ENCODE measurements around the gene DCPS.
"Not testable (repeated sequence)": the region's sequence is repeated elsewhere in the genome, so short reads cannot be mapped to it uniquely, and the experiment has no call there.

DCPS gene

DNA sequence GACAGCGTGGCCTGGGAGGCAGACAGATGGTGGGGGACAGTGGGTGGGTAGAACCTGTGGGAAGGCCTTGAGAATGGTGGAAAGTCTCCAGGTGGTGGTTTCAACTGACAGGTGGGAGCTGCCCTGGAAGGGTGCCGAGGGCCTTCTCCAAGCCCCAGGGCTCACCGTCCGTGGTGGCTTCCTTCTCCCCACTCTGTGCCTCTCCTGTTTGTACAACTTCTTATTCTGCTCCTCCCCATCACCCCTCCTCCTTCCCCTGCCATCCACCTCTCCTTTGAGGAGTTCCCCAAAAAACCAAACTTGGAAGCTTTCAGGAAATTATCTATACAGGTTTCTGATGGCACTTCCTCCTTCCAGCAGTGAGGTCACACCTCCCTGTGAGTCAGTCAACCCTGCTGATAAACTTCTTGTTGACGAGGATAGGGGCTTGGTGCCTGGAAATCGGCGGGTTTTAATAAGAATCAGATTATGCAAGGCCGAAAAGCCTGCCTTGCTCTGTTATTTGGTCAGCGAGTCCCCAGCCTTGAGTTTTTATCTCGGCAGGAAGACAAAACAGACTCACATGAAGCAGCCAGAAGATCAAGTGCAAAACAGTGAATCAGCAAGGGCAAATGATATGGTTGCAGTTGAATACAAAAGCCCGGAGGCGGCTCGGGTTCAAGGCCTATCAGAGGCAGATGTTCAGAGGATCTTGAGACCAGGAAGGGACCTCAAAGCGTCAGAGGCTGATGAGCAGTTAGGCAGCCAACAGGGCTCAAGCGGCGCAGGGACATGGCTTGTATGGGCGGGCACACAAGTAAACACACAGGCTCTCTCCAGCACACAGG is 42.1 kb downstream of the DCPS start:
- no peak for DNase-seq

DNA sequence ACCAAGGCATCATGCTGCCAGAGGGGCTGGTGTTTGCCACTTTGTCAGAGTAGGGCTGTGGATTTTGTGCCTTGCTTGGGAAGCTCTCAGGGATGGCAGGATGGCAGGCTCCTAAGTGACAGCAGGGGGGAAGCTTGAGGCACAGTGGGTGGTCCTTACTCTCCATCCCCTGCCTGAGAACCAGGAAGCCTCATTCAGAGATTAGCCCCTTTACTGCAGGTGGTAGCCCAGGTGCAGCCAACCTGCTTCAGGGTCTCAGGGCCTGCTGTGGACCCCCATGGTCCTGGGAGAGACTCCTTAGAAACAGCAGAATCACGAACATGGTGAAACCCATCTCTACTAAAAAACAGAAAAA is 42.7 kb downstream of the DCPS start:
- no peak for DNase-seq

DNA sequence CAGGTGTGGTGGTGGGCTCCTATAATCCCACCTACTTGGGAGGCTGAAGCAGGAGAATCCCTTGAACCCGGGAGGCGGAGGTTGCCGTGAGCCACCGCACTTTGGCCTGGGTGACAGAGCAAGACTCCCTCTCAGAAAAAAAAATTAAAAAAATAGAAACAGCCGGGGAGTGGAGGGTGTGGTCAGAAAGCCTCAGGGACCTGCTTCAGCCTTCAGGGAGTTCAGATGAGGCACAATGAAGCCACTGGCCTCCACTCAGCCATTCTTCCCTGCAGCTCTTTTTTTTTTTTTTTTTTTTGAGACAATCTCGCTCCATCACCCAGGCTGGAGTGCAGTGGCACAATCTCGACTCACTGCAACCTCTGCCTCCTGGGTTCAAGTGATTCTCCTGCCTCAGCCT is 43.1 kb downstream of the DCPS start:
- DNase-seq = not testable (repeated sequence)

DNA sequence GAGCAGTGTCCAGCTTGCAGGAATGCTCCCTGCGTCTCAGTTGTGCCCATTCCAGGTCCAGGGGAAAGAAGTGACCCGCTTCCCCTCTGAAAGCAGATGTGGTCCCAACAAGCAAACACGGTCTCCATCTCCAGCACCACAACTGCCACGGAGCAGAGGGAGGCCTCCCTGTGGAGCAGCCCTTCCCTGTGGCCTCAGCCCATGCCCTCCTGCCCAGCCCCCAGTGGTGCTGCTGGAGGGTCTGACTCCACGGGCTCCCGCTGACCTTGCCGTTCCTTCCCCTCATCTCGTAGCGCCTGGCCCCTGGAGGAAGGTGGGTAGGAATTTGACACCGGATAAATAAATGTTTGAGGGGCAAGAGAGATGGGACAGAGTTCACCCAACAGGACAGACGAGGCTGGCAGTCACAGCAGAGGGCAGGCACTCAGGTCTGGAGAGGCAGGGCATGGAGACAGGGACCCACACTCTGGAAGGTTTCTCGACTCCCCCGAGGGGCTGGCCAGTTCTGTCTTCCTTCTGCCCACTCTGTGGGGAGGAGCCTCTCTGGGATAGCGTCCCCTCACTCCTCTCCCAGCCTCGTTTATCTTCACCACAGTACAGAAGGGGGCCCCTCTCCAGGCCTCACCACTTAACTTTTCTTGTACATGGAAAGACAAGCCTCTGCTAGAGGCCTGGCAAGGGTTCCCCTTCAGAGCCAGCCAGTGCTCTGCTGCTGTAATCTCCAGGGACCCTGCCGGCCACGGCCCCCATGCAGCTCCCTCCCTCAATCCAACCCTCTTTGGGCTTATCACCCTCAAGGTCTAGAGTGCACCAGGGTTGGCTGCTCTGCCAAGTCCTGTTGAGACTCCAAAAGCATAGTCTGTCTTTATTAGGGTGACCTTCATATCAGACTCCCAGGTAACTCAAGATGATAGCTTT is 44.1 kb downstream of the DCPS start:
- no peak for DNase-seq

DNA sequence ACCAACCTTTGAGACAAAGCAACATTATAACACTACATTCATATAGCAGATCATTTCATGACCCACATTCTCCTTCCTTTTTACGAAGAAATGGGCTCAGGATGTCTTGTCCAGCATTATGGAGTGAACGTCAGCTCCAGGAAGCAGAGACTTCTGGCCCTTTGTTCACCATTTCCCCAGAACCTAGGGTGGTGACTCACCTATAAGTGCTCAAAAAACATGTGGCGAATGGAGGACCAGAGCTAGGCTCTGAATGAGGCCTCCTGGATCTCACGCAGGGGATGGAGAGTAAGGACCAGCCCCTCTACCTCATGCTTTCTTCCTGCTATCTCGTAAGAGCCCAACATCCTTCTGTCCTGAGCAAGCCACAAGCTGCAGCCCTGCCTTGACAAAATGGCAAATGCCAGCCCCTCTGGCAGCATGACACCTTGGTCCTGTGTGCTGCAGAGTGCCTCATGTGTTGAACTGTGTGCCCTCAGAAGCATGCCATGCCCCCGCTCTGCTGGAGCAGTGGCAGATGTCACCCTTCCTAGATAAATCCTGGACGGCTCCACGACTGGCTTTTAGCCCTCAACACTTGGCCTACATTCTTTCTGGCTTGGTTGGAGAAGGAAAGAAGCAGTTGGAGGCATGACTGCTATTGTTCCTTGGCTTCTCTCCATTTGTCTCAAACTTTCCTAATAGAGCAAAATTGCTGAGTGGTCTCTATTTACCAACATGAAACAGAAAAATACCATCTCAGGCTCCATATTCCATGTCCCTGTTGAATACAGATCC is 45.1 kb downstream of the DCPS start:
- no peak for DNase-seq

DNA sequence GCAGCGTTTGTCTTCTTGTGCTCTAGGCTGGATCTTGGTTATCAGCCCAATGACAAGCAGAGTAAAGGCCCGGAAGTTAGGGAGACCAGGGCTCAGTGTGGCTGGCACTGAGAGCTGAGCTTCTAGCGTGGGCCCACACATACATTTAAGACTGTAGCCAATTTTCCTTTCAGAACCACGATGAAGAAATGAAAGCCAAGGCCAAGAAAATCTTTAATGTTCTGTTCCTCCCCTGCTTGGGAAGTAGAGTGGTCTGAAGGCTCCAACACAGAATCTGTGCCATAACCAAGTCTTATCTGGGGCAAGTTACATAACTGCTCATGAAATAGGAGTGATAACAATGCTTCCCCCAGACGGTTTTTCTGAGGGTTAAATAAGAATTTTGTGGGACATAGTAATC is 47.0 kb downstream of the DCPS start:
- no peak for DNase-seq

DNA sequence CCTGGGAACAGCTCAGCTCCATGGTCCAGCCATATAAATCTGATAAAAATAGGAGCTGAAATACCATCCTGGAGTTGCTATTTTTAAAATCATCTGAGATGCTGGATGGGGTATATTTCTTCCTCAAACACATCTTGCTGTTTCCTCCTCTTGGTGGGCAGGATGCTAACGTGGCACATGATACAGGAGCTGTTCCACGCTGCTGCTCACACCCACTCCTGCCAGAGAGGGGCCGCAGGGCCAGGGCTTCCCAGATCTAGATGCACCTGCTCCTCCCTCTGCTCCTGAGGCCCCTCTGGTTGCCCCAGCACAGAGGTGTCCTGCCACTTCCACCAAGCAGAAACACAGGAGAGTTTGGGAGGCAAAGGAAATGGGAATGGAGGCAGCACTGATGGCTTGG is 48.3 kb downstream of the DCPS start:
- DNase-seq = no peak

DNA sequence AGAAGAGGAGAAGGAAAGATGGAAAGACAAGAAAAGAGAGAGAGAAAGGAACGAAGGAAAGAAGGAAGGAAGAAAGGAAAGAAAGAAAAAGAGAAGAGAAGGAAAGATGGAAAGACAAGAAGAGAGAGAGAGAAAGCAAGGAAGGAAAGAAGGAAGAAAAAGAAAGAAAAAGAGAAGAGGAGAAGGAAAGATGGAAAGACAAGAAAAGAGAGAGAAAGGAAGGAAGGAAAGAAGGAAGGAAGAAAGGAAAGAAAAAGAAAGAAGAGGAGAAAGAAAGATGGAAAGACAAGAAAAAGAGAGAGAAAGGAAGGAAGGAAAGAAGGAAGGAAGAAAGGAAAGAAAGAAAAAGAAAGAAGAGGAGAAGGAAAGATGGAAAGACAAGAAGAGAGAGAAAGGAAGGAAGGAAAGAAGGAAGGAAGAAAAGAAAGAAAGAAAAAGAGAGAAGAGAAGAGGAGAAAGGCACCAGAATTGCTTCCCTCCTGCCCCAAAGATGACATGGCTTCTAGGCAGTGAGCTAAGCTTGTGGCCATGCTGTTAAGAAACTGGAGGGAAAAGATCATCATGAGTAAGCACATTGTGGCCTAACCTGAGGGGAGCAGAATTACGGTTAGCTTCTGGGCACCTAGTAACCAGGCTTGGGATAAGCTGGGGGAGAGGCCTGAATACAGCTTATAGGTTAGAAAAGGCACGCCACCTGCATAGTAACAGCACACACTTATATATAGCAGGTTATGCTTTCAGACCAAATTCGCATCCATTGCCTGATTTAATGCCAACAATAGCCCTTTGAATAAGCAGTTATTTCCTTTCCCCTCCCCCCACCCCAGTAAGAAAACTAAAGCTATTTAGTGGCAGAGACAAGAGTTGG is 49.3 kb downstream of the DCPS start:
- no peak for DNase-seq

DNA sequence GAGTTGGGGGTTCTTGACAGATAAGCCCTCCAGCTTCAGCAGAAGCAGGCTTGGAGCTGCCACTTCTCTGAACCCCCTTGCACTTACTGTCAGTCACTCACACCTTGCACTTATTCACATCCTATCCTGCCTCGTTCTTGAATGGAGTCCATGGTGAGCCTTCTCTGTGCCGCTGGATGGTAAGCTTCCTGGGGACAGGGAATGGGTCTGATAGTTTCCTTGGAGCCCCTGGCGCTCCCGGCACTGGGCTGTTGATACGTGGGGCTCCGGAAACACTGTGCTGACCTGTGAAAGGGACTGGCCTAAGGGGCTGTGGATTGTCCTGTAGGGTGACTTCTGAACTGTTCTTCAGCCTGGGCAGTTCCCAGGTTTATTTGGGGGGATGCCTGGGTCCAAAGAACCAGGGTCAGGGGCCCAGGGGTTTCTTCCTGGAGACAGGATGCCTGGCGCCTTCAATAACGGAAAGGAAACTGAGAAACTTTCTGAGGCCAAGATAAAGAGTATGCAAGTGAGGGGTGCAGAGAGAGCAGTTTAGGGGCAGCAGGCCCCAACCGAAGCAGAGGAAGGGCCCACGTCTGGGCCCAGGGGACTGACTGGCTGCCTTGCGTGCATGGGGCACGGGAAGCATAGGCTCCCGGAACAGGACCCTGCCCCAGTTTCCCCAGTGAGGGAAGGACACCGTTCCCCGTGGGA is 50.9 kb downstream of the DCPS start:
- no peak for DNase-seq

DNA sequence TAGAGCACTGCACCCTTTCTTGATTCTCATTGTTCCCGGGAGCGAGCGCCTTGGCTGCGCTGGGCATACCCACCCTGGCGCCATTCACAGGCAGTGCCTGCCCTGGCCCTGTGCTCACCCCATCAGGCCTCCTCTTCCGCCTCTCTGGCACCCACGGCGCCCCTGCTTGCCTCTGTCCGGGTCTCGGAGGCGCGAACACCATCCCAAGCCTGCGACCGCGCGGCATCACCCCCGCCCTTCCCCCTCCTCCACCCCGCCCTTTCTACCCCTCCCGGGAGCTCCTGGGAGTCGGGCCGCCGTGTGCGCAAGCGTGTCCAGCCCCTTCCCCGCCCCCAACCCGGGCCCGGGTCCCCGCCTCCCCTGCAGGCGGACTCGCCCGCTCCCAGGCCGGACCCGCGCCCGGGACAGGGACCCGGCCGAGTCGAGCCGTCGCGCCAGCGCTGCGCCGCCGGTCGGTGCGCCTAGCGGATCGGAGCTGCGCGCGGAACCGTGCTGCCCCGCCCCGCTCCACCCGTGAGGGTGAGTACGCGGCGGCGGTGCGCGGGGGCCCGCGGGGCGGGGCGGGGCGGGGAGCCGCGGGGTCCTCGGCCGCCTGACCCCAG is 51.6 kb downstream of the DCPS start, which contains the start of gene ST3GAL4:
TSS of gene ST3GAL4 (plus strand) at position 363 of the 602 bp plus-strand sequence. CDS start 50,470 bp downstream, outside the sequence.
- peak; percentile 84 for DNase-seq

DNA sequence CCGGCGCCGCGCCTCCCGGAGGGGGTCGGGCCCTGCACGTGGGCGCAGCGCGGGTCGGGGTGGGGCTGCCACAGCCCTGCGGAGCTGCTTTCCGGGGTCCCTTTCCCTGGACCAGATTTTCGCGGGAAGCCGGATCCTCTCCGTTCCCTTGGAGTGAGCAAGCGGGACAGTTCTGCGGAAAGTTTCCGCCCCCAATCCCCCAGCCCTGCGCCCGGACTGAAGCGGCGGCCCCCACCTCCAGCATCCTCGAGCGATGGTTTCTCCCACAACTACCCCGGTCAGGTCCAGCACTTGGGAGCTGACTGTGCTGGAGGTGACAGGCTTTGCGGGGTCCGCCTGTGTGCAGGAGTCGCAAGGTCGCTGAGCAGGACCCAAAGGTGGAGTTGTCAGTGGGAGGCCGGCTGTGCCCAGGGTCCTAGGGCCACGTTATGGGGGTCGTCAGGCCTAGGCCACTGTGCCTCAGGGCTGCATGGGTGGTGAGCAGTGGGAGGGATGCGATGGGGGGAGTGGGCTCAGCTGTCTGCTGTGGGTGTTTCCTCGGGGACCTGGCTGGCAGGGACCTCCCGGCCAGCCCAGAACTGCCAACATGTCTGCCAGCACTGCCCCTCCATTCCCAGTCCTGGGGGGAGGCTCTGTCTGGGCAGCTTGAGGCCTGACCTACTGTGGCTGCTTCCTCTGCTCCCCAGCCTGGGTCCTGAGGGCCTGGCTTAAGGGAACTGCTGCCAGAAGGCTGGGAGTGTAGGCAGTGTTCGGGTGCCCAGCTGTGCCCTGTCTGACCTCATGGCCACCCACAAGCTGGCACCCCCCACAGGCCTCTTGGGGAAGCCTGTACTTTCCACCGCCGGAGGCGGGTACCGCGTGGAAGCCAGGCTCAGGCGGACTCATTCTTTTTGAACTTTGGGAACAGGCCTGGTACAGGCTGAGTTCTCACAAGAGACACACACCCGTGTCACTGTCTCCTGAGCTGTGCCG is 52.4 kb downstream of the DCPS start:
- DNase-seq = peak; percentile 46

DNA sequence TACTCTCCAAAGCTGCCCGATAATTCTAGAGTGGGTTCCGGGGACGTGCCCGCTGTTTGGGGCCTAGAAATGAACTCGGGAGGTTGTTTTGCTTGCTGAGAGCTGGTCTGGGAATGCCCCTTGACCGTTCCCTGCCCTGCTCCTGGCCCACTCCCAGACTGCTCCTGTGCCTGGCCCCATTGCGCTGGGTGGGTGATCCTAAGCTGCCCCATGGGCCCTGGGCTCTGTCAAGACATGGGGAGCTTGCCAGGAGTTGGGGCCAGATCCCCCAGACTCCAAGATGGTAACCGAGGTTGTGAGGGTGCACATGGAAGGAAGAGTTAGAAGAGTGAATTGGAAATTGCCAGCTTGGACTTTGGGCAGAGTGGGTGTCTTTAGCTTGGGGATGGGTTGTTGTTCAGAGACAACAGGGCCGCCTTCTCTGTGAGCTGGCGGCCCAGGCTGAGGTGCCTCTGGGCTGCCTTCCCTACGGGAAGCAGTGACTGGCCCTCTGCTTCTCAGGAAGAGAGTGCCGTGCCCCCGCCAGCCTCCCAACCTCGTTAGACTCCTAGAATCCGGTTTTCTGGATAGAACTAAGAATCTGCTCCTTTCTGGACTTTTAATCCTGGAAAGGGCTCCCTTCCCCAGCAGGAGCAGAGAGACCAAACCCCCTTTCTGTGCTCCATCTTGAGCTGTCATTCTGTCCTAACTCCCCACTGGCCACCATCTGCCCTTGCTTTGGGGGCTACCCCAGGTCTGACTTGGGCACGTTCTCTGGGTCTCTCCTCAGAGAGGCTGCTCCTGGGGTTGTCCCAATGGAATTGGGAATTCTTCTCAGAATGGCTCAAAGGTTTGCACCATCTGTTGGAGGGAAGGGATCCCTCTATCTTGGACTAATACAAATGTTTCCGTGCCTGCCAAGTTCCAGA is 53.4 kb downstream of the DCPS start:
- DNase-seq = no peak

DNA sequence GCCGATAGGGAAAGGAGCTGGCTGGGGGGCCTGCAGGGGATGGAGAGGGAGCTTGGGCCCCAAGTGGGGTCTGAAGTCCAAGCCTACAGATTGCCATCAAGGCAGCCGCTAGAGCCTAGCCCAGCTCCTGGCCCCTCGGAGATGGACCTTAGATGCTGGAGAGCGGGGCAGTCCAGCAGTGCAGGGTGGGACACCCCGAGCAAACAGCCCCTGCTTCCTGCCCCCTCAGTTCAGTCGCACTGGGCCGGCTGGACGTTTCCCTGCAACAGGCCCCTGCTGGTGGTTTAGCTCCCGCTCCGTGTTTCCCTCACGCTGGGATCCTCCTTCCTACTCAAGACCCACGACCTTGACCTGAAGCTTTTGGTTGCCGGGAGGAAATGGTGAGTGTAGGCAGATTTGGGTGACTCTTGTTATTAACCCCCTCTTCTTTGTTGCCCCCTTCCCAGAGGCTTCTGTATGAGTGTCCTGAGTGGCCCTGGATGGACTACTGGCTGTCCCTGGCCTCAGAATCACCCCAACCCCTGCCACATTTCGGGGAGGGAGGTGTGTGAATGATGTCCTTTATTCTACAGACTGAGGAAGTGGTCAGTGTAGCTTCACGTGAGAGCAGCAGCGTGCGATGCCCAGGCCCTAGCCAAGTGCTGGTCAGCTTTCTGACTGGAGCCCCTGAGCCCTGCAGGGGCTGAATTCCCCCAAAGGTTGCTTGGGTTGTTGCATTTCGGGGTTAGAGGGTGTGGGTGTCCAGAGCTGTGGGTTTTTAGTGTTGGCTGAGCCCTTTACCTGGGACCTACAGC is 54.3 kb downstream of the DCPS start:
- DNase-seq = no peak

DNA sequence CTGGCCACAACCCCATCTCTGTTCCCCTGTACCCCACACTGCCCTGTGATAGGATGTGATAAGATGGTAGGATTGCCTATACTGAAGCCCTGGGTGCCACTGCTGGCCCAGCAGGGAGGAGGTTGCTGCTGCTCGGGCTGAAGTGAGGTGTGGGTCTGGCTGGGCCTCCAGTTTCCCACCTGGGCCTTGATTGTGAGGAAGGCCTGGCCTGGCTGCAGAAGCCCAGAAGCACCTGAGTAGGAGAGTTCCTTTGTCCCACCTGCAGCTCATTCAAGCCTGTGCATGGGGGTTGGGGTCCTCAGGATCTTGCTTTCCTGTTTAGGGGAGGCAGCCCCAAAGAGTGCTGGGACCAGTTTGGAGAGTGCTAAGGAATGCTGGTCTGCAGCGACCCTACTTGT is 54.9 kb downstream of the DCPS start:
- no peak for DNase-seq

DNA sequence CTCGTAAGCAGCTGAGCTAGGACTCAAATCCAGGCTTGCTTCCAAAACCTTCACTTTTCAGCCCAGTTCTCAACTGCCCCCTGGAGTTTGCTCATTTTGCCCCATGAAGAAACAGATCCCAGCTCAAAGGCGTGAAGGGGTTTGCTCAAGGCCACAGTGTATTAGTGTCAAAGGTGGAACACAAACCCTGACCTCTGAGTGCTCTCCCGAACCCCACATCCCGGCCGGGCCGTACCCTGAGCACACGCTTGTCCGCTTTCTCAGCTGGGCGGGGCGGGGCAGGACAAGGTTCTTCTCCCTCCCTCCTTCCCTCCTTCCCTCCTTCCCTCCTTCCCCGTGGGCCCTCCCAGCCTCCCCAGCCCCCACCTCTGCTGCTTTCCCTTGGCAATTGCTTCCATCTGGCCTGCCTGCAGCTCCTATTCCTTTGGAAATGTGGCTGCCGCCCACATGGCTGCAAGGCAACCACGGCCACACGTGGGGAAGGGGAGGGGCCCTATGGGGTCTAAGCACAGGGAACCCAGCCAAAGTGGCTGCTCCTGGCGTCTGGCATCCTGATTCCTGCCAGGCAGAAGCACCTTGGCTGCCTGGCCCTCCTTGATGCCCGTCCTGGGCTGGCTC is 55.7 kb downstream of the DCPS start:
- peak; percentile 92 for DNase-seq

DNA sequence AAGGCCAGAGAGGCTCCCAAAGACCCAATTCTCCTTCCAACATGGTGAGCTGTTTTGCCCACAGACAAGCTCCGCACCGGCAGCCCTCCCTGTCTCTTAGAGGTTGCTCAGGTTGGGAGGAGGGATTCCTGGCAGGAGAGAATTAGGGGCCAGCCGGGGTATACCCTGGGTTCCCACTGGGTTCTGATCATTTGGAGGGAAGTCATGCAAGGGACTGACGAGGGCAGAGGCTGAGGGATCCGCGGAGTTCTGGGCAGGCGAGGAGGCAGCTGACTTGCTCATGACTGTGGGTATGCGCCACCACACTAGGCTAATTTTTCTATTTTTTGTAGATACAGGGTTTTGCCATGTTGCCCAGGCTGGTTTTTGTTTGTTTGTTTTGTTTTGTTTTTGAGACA is 56.2 kb downstream of the DCPS start:
- DNase-seq = peak; percentile 40

DNA sequence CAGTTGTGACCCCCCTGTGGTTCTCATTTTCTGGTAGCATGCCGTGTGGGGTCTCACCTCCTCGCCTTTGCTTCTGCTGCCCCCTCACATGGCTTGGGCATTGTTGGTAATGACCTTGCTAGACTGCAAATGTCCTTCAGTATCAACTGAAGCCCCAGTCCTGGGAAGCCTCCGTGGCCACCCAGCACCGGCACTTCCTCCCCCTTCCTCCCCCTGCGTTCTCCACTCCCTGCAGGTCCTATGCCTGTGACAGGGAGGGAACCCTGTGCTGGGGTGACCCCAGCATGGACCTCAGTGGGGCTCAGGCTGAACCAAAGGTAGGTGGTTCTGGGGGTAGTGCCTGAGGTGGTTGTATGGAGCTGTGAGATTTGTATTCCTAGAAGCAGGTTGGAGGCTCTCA is 57.5 kb downstream of the DCPS start:
- no peak for DNase-seq
